Astrocyte (in vitro differentiated cells and primary cell): Measurements from ENCODE around the gene TTLL7. TPM values are rescaled to one million over a fixed set of nuclear protein-coding genes. Genes with fewer than 3 reads are reported as not detected.

Experiments used
- DNase-seq: peaks from one replicate; pipeline ENCODE4 v3.0.0-alpha.2; 2010; ENCODE audit warnings: low read depth
- FAIRE-seq: peaks from 2 replicates; lab custom pipeline; 2011; peaks lifted over from hg19 to GRCh38; lab: Jason Lieb, UNC
- H2AFZ ChIP-seq: 2 replicates; pipeline ENCODE4 v1.6.0; 2012; ENCODE audit warnings: low read depth, low read length, inconsistent platforms
- H3K27ac ChIP-seq: 2 replicates; pipeline ENCODE4 v1.5.1; 2011; ENCODE audit warnings: low read depth, low read length, inconsistent platforms
- H3K27me3 ChIP-seq: 2 replicates; pipeline ENCODE4 v1.6.0; 2011; ENCODE audit warnings: low read length, inconsistent platforms; ENCODE audit not compliant: insufficient read depth
- H3K36me3 ChIP-seq: 2 replicates; pipeline ENCODE4 v1.5.1; 2011; ENCODE audit warnings: low read length, inconsistent platforms; ENCODE audit not compliant: insufficient read depth
- H3K4me1 ChIP-seq: 2 replicates; pipeline ENCODE4 v1.5.1; 2011; ENCODE audit warnings: low read length, inconsistent platforms; ENCODE audit not compliant: insufficient read depth
- H3K4me2 ChIP-seq: 2 replicates; pipeline ENCODE4 v1.6.0; 2012; ENCODE audit warnings: low read length, inconsistent platforms
- H3K4me3 ChIP-seq: 2 replicates; pipeline ENCODE4 v1.5.1; 2011; ENCODE audit warnings: low read depth, mild to moderate bottlenecking, low read length, inconsistent platforms; ENCODE audit not compliant: insufficient read depth
- H3K79me2 ChIP-seq: 2 replicates; pipeline ENCODE4 v1.6.0; 2012; ENCODE audit warnings: mild to moderate bottlenecking, low read length, inconsistent platforms; ENCODE audit not compliant: insufficient read depth
- H3K9ac ChIP-seq: 2 replicates; pipeline ENCODE4 v1.6.0; 2012; ENCODE audit warnings: mild to moderate bottlenecking, low read length, inconsistent platforms
- H3K9me3 ChIP-seq: 2 replicates; pipeline ENCODE4 v1.5.1; 2012; ENCODE audit warnings: low read depth, mild to moderate bottlenecking, low read length, inconsistent platforms; ENCODE audit not compliant: insufficient read depth
- H4K20me1 ChIP-seq: 2 replicates; pipeline ENCODE4 v1.6.0; 2012; ENCODE audit warnings: low read length, inconsistent platforms; ENCODE audit not compliant: insufficient read depth
- H3K27ac Mint-ChIP-seq: one replicate; pipeline ENCODE4 v1.8.0; 2021; ENCODE audit warnings: mild to moderate bottlenecking, mixed read lengths; ENCODE audit not compliant: unreplicated experiment
- H3K27me3 Mint-ChIP-seq: one replicate; pipeline ENCODE4 v1.8.0; 2021; ENCODE audit warnings: low read depth, mixed read lengths; ENCODE audit not compliant: unreplicated experiment
- H3K36me3 Mint-ChIP-seq: one replicate; pipeline ENCODE4 v1.8.0; 2021; ENCODE audit warnings: low read depth, mixed read lengths; ENCODE audit not compliant: unreplicated experiment
- H3K4me1 Mint-ChIP-seq: one replicate; pipeline ENCODE4 v1.8.0; 2021; ENCODE audit warnings: low read depth, mixed read lengths; ENCODE audit not compliant: unreplicated experiment
- H3K4me3 Mint-ChIP-seq: one replicate; pipeline ENCODE4 v1.8.0; 2021; ENCODE audit warnings: mild to moderate bottlenecking, moderate library complexity, mixed read lengths; ENCODE audit not compliant: unreplicated experiment
- H3K9me3 Mint-ChIP-seq: one replicate; pipeline ENCODE4 v1.8.0; 2021; ENCODE audit warnings: mild to moderate bottlenecking, mixed read lengths; ENCODE audit not compliant: unreplicated experiment
- CTCF ChIP-seq: IDR thresholded peaks from 2 replicates; pipeline ENCODE4 v1.5.1; 2011; ENCODE audit warnings: low read depth, mild to moderate bottlenecking, inconsistent platforms, low read length, moderate library complexity; ENCODE audit not compliant: insufficient read depth
- EZH2 ChIP-seq: IDR thresholded peaks from 2 replicates; pipeline ENCODE4 v1.6.1; 2012; ENCODE audit warnings: mild to moderate bottlenecking, low read length, inconsistent platforms; ENCODE audit not compliant: insufficient read depth
- total RNA-seq: library from RNA; stranded (reverse); gene quantifications from 2 replicates; pipeline ENCODE4 v1.2.1, GENCODE V29; 2021

The TTLL7 gene
- total RNA-seq, 1 donor from 2014 or later = 28.5 TPM

DNA sequence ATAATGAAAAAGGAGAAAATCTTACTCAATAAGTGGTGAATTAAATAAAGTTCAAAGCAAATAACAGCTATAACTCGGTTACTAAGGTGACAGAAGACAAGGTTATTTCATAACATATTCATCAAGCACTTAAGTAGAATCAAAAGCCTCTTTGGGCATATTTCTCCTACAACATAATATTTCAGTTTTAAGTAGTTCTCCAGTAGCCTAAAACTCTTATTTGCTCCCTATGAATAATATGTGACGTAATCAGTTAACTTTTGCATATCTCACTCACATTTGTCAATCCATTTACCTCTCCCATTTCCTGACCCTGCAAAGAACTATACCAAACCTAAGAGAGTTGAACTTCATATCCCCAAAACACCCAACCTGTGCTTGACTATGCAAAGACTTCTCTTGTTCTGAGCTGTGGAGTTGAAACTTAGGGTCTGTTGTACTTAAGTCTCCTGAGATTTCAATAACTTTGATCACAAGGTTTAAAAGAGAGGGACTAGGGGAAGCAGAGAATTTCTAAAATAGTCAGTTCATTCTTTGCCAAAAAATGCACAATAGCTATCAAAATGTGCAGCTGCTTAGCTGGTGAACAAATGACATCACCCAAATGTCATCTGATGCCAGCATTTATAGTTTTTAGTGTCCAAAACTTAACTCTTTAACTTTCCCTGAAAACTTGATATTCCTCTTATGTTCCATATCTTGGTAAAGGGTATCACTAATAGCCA lies 37.2 kb downstream of the TTLL7 start:
- no peak overlapping the region for H3K27ac Mint-ChIP-seq
- no peaks in the 10 kb centered on the region for H3K9me3 Mint-ChIP-seq
- no peak for FAIRE-seq

DNA sequence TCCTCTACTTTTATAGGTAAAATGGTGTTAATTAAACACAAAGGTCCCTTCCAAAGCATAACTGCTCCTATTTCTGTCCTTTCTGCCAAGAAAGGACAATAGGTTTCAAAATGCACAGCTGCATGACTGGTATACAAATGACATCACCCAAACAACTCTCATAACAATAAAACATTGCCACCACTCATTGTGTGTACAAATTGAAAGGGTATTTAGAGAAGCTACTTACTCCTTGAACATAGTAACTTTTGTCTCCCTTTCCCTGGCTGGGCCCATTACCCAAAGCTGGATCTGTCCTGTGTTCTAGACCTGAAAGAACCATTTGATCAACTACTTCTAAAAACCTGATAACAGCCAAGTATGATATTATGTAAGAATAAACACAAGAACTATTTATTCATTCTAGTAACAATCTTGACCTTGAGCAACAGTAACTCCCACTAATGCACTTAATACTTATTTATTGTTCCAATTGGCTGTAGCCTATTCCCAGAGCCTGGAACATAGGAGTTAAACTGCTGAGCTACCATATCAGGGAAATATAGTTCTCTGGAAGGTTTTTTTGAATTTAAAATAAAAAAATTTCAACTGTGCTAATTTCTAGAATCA lies 38.2 kb downstream of the TTLL7 start:
- TF ChIP-seq EZH2 = no peak
- no peak for TF ChIP-seq CTCF
- no peaks in the 10 kb centered on the region for H4K20me1 ChIP-seq
- H3K27ac ChIP-seq = no peak overlapping the region
- FAIRE-seq (no peak), DNase-seq (no peak)
- no peak overlapping the region for H3K9ac ChIP-seq
- H3K9me3 ChIP-seq = no peaks in the 10 kb centered on the region
- Mint-ChIP-seq H3K27me3 (no peaks in the 10 kb centered on the region), H3K4me1 (peaks cover 10% of the 10 kb centered on the region), H3K27ac (no peak overlapping the region), H3K36me3 (no peaks in the 10 kb centered on the region), H3K9me3 (no peaks in the 10 kb centered on the region), H3K4me3 (no peak overlapping the region)
- H3K4me1 ChIP-seq = no peaks in the 10 kb centered on the region
- H3K4me3 ChIP-seq = no peak overlapping the region
- no peak overlapping the region for H2AFZ ChIP-seq
- no peaks in the 10 kb centered on the region for H3K79me2 ChIP-seq
- H3K27me3 ChIP-seq = no peaks in the 10 kb centered on the region
- H3K4me2 ChIP-seq = no peak overlapping the region
- no peaks in the 10 kb centered on the region for H3K36me3 ChIP-seq

More for the DNA sequence above, 37.2 kb downstream of the TTLL7 start:
- no peak for TF ChIP-seq CTCF
- H3K36me3 ChIP-seq = no peaks in the 10 kb centered on the region
- no peak overlapping the region for H2AFZ ChIP-seq
- no peaks in the 10 kb centered on the region for H3K4me1 ChIP-seq
- H3K9ac ChIP-seq = no peak overlapping the region
- H3K79me2 ChIP-seq = no peaks in the 10 kb centered on the region
- H4K20me1 ChIP-seq = no peaks in the 10 kb centered on the region
- peak; percentile 20 for DNase-seq
- no peaks in the 10 kb centered on the region for H3K27me3 ChIP-seq
- H3K4me3 ChIP-seq = no peak overlapping the region
- Mint-ChIP-seq H3K4me3 (no peak overlapping the region), H3K4me1 (peaks cover 10% of the 10 kb centered on the region), H3K36me3 (no peaks in the 10 kb centered on the region), H3K27me3 (no peaks in the 10 kb centered on the region)
- no peak overlapping the region for H3K27ac ChIP-seq
- no peaks in the 10 kb centered on the region for H3K9me3 ChIP-seq
- H3K4me2 ChIP-seq = no peak overlapping the region
